Lower leg skin (tissue), 3 donors: ENCODE data around the gene CABP4.

Source experiments
- CTCF ChIP-seq, 3 donors: fragments of 450-650 bp; IDR thresholded peaks; one replicate each; pipeline ENCODE4 v1.5.1; 2016; ENCODE audit warnings: antibody characterized with exemption in 3 of 3, mild to moderate bottlenecking in 3 of 3, moderate library complexity in 2 of 3
- POLR2A ChIP-seq, 2 donors: fragments of 450-650 bp; IDR thresholded peaks; one replicate each; pipeline ENCODE4 v1.6.1; 2016 to 2017; ENCODE audit warnings: antibody characterized with exemption in 2 of 2, mild to moderate bottlenecking in 1 of 2, moderate library complexity in 1 of 2

- TF ChIP-seq CTCF (IDR thresholded peaks at IDR 0.05) (no peak), POLR2A (IDR thresholded peaks at IDR 0.05) (no peak)
Measured at GRCh38 chr11:67498544-67498972, 43.4 kb downstream of the CABP4 start.
